ENCODE data around the gene PCP4L1. TPM values are rescaled to one million over a fixed set of nuclear protein-coding genes. Genes with fewer than 3 reads are reported as not detected.

Gene PCP4L1
- total RNA-seq, 1 experiment from 2014 or later = not detected

GRCh38 chr1:161225178-161225533, 33.4 kb upstream of the PCP4L1 start:
- intact Hi-C loops (cut with micrococcal nuclease; ENCODE audit: unreplicated experiment) = loop anchor here (10.0 kb wide), 1 partner anchor 540 kb away; the partner anchor contains the start of gene ATF6
- ChIA-PET POLR2A (ENCODE audit: unreplicated experiment) (interaction anchor here (0.5 to 0.7 kb wide), 10 partner anchors 9 to 860 kb away, joined by 3 to 11 read pairs (median 4); no protein-coding TSS in a partner anchor), CTCF (interaction anchor here (0.5 to 1.4 kb wide), 14 partner anchors 14 to 547 kb away, joined by 3 to 13 read pairs (median 4); partner anchors contain the start of genes NDUFS2 and SDHC)
- Histone ChIP-seq H2AFZ (0 out of 2 replicates have a peak overlapping the region, but pooled peaks have one; percentile 24), H4K20me1 (ENCODE audit: insufficient read depth) (no peaks in the 10 kb centered on the region), H3K9me3 (ENCODE audit: insufficient read depth, low read depth) (no peaks in the 10 kb centered on the region), H3K4me2 (peak overlapping the region; percentile 24), H3K4me3 (no peak overlapping the region), H3F3A (ENCODE audit: insufficient read depth, low read depth) (peaks cover 3% of the 10 kb centered on the region; the same call in 1 of the 2 replicates), H3K27me3 (ENCODE audit: insufficient read depth, low read depth) (no peaks in the 10 kb centered on the region), H3K9me2 (ENCODE audit: insufficient read depth) (no peaks in the 10 kb centered on the region), H3K36me3 (ENCODE audit: low read depth) (no peaks in the 10 kb centered on the region), H3K79me2 (ENCODE audit: low read depth) (no peaks in the 10 kb centered on the region), H3K4me1 (replicated peaks; ENCODE audit: insufficient read depth) (peaks cover 16% of the 10 kb centered on the region), H3K27ac (no peak overlapping the region)
- BruUV-seq (replicated peaks) = no TSS peak
- no peak for DNase-seq
- TF ChIP-seq CTCF (conservative IDR thresholded peaks at IDR 0.05) = no peak
- TF ChIP-seq EZH2 (IDR thresholded peaks at IDR 0.05; ENCODE audit: low read depth) = no peak

- TF ChIP-seq CTCF (conservative IDR thresholded peaks at IDR 0.05) = peak; percentile 52
- TF ChIP-seq EZH2 (IDR thresholded peaks at IDR 0.05; ENCODE audit: low read depth) = no peak
- Histone ChIP-seq H3K4me3 (peak within 1 kb of the TSS; percentile 83), H3K9me3 (ENCODE audit: insufficient read depth, low read depth) (no peaks in the 10 kb centered on the region), H3K79me2 (ENCODE audit: low read depth) (no peaks in the 10 kb centered on the region), H3K36me3 (ENCODE audit: low read depth) (no peaks in the 10 kb centered on the region), H3K4me2 (peak within 1 kb of the TSS; percentile 91), H3K27ac (no peak within 1 kb of the TSS), H4K20me1 (ENCODE audit: insufficient read depth) (no peaks in the 10 kb centered on the region), H3F3A (ENCODE audit: insufficient read depth, low read depth) (peaks cover 3% of the 10 kb centered on the region; the same call in 1 of the 2 replicates), H3K9me2 (ENCODE audit: insufficient read depth) (no peaks in the 10 kb centered on the region), H3K27me3 (ENCODE audit: insufficient read depth, low read depth) (no peaks in the 10 kb centered on the region), H2AFZ (peak within 1 kb of the TSS; percentile 88), H3K4me1 (replicated peaks; ENCODE audit: insufficient read depth) (peaks cover 16% of the 10 kb centered on the region)
- intact Hi-C loops (cut with micrococcal nuclease; ENCODE audit: unreplicated experiment) = loop anchor here (2.0 to 10.0 kb wide), 2 partner anchors 157 to 539 kb away; partner anchors contain the start of gene ATF6
- ChIA-PET POLR2A (ENCODE audit: unreplicated experiment) (interaction anchor here (0.5 to 0.7 kb wide), 12 partner anchors 9 to 861 kb away, joined by 3 to 11 read pairs (median 4); partner anchors contain the start of gene UFC1), CTCF (interaction anchor here (0.5 to 1.4 kb wide), 15 partner anchors 14 to 547 kb away, joined by 3 to 13 read pairs (median 4); partner anchors contain the start of genes NDUFS2 and SDHC)
- no TSS peak for BruUV-seq (replicated peaks)
- DNase-seq = peak; percentile 84 to 95
Observed at GRCh38 chr1:161225534-161226319, 32.8 kb upstream of the PCP4L1 start, which contains the start of gene TOMM40L. TSS of gene TOMM40L (plus strand) at chr1:161226060. CDS start at chr1:161226490, 430 bp downstream.

GRCh38 chr1:161226320-161226711, 32.2 kb upstream of the PCP4L1 start:
- no peaks in the 10 kb centered on the region for H3K9me3 ChIP-seq (ENCODE audit: insufficient read depth, low read depth)
- no TSS peak for BruUV-seq (replicated peaks)
- no peak for DNase-seq
- H3K79me2 ChIP-seq (ENCODE audit: low read depth) = no peaks in the 10 kb centered on the region
- peaks cover 16% of the 10 kb centered on the region for H3K4me1 ChIP-seq (replicated peaks; ENCODE audit: insufficient read depth)
- peak overlapping the region; percentile 91 for H3K4me2 ChIP-seq
- ChIA-PET POLR2A (ENCODE audit: unreplicated experiment) (interaction anchor here (0.6 to 0.7 kb wide), 2 partner anchors 23 to 73 kb away, joined by 3 read pairs; partner anchors contain the start of gene UFC1), CTCF (interaction anchor here (0.6 to 1.4 kb wide), 9 partner anchors 15 to 156 kb away, joined by 3 to 13 read pairs (median 5); partner anchors contain the start of gene SDHC)
- no peaks in the 10 kb centered on the region for H3K9me2 ChIP-seq (ENCODE audit: insufficient read depth)
- H4K20me1 ChIP-seq (ENCODE audit: insufficient read depth) = no peaks in the 10 kb centered on the region
- H3K4me3 ChIP-seq = peak overlapping the region; percentile 83
- H2AFZ ChIP-seq = peak overlapping the region; percentile 88
- no peaks in the 10 kb centered on the region for H3K27me3 ChIP-seq (ENCODE audit: insufficient read depth, low read depth)
- no peaks in the 10 kb centered on the region for H3K36me3 ChIP-seq (ENCODE audit: low read depth)
- intact Hi-C loops (cut with micrococcal nuclease; ENCODE audit: unreplicated experiment) = loop anchor here (2.0 to 10.0 kb wide), 2 partner anchors 156 to 538 kb away; partner anchors contain the start of gene ATF6
- TF ChIP-seq CTCF (conservative IDR thresholded peaks at IDR 0.05) (no peak), EZH2 (IDR thresholded peaks at IDR 0.05; ENCODE audit: low read depth) (no peak)
- H3K27ac ChIP-seq = no peak overlapping the region
- peaks cover 3% of the 10 kb centered on the region; the same call in 1 of the 2 replicates for H3F3A ChIP-seq (ENCODE audit: insufficient read depth, low read depth)

Data from PC-9 (cell line).